Activated CD4-positive, CD25-positive, alpha-beta regulatory T cell treated with anti-CD3 and anti-CD28 coated beads, Interleukin-2, amount 50 U/mL, for 16 hours (primary cell): ENCODE data around the gene PNMA1.

Source experiments
- DNase-seq: peaks from one replicate; pipeline ENCODE4 v3.0.0-alpha.2; 2020; ENCODE audit warnings: low read depth, low spot score

The PNMA1 gene

DNA sequence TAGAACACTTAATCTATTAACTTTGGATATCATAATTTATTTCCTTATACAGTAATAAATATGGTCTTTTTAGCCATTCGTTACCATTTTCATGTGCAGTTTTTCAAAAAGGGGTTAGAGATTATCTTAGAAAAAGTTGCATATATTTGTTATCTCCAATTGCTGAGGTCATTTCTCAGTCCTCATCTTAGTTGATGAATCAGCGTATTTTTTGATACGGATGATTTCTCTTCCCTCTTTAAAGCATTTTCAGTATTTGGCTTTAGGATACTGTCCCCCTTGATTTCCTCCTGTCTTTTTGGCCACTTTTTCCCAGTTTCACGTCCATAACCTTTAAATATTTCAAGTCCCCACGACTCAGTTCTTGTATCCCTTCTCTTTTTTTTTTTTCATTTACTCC is 47.6 kb downstream of the PNMA1 start:
- no peak for DNase-seq

DNA sequence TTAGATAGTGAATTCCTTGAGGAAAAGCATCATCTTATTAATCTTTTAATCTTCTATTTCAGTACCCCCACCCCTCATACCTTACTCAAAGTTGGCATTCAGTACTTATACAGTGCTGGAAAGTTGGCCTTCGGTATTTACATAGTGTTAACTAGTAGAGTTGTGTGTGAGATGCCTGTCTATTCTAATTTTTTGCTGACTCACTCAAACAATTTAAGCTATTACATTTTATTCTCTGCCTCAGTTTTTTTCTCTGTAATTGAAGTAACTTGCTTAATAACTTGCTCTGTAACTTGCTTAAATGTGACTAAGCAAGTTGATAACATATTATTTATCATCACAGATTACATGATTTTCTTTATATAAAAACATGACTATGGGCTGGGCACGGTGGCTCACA is 49.1 kb downstream of the PNMA1 start:
- DNase-seq, result no peak

DNA sequence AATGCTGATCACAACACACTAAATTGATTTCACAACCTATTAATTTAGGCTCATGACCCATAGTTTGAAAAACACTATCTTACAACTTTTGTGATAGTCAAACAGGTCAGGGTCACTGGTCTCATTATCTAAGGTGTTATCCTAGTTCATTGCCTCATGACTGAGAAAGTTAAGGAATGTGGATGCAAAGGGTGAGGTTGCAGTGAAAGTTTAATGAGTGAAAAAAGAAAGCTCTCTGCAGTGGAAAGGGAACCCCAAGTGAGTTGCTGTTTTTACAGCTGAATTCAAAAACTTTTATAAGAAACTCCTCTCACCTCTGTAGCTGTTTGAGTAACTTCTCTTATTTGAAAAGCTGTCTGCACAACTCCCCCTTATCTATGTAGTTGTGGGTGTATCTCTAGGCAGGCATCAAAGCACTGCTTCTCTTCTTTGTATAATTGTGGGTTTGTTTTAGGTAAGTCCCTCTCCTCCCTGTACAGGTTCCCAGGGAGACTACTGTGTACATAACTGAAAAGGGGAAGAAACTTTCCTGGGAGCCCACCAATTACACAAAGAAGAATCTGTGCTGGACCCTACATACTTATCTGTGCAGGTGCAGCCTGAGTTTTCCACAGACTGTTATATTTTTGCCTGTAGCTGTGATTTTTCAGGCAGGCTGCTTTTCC is 50.5 kb downstream of the PNMA1 start:
- DNase-seq, result no peak

DNA sequence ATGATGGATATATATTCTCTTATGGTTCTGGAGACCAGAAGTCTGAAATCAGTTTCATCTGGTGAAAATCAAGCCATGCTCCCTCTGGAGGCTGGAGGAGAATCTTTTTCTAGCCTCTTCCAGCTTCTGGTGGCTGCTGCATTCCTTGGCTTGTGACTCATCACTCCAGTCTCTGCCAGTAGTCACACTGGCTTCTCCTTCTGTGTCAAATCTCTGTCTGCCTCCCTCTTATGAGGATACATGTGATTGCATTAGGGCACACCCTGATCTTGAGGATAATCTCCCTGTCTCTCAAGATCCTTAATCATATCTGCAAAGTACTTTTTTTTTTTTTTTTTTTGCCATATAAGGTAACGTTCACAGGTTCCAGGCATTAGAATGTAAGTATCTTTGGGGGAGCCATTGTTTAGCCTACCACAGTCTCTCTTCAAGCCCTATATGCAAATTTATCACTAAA is 51.7 kb downstream of the PNMA1 start:
- DNase-seq, result no peak

DNA sequence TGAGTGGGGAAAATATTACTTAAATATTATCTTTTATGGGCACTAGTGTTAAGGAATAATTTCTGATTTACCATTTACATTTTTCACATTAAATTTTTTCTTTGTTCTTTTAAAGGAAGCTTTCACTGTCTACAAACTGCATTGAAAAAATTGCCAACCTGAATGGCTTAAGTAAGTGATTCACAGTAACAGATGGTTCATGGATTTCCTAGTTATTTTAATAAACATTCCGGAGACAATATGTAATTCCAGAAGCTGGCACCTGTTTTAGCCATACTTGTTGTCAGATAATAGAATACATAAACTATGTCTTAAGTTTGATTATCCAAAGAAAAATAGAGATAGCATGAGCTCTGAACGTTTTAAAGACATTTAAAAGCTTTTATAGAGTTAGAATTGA is 52.3 kb downstream of the PNMA1 start:
- DNase-seq, result no peak
